Inflammatory macrophage treated with lipopolysaccharide for 4 hours (primary cell): ENCODE measurements around the gene TCTN3.
"Not testable (repeated sequence)": the region's sequence is repeated elsewhere in the genome, so short reads cannot be mapped to it uniquely, and the experiment has no call there.

Source experiments
- DNase-seq: peaks from one replicate; pipeline ENCODE4 v3.0.0-alpha.2; 2020

Gene TCTN3

GRCh38 chr10:95620415-95620814, 73.3 kb downstream of the TCTN3 start:
- not testable (repeated sequence) for DNase-seq

- no peak for DNase-seq
These were observed 75.6 kb downstream of the TCTN3 start for GRCh38 chr10:95618101-95618500.

- no peak for DNase-seq
These were observed 77.3 kb downstream of the TCTN3 start for GRCh38 chr10:95616446-95616845.
